ENCODE results near the gene ZNF185. TPM values are rescaled to one million over a fixed set of nuclear protein-coding genes. Genes with fewer than 3 reads are reported as not detected.

Gene ZNF185
- total RNA-seq, 1 donor from 2014 or later, result 4.0 TPM

Other genes with a start within 250 kb of the ZNF185 start
- gene MAGEA3, start 199.3 kb upstream of the ZNF185 start, total RNA-seq, result not detected in 2 replicates
- gene CSAG2, start 188.8 kb upstream of the ZNF185 start, total RNA-seq, result not detected in 2 replicates
- gene MAGEA2B, start 183.4 kb upstream of the ZNF185 start, total RNA-seq, result not detected in 2 replicates
- not detected in 2 replicates for gene CSAG1, start 164.3 kb upstream of the ZNF185 start, total RNA-seq
- not detected in 2 replicates for gene MAGEA12, start 164.3 kb upstream of the ZNF185 start, total RNA-seq
- not detected in 2 replicates for gene MAGEA2, start 144.2 kb upstream of the ZNF185 start, total RNA-seq
- gene CSAG3, start 138.8 kb upstream of the ZNF185 start, total RNA-seq, result not detected in 2 replicates
- gene MAGEA6, start 128.4 kb upstream of the ZNF185 start, total RNA-seq, result not detected in 2 replicates
- 14.6 and 15.9 TPM in 2 replicates for gene CETN2, start 67.3 kb upstream of the ZNF185 start, total RNA-seq
- 13.7 and 14.2 TPM in 2 replicates for gene NSDHL, start 67.0 kb upstream of the ZNF185 start, total RNA-seq
- gene PNMA5, start 96.0 kb downstream of the ZNF185 start, total RNA-seq, result not detected in 2 replicates
- gene PNMA3, start 158.4 kb downstream of the ZNF185 start, total RNA-seq, result not detected in 2 replicates
- 1.1 and 1.6 TPM in 2 replicates for gene PNMA6A, start 174.4 kb downstream of the ZNF185 start, total RNA-seq

All from lung microvascular endothelial cell (primary cell).